Thymus (tissue), 11 donors: ENCODE measurements around the gene PPP1R2. TPM values are rescaled to one million over a fixed set of nuclear protein-coding genes. Genes with fewer than 3 reads are reported as not detected.

Experiments
- DNase-seq, 9 donors: peaks; one replicate each; pipeline ENCODE4 v3.0.0-alpha.2; 2013; ENCODE audit warnings: low spot score in 9 of 9, low read depth in 6 of 9, missing footprints in 1 of 9
- H3K27ac ChIP-seq, 2 donors: one replicate each; pipeline ENCODE4 v1.5.1; 2013; ENCODE audit warnings: control low read depth in 1 of 2, low read depth in 1 of 2, low read length in 1 of 2, mild to moderate bottlenecking in 1 of 2, moderate library complexity in 1 of 2
- H3K27me3 ChIP-seq, 2 donors: one replicate each; pipeline ENCODE4 v1.5.1; 2013; ENCODE audit warnings: low read length in 1 of 2; ENCODE audit not compliant: control insufficient read depth in 2 of 2, insufficient read depth in 1 of 2
- H3K36me3 ChIP-seq, 2 donors: one replicate each; pipeline ENCODE4 v1.5.1; 2013; ENCODE audit warnings: low read length in 1 of 2, mild to moderate bottlenecking in 1 of 2, moderate library complexity in 1 of 2; ENCODE audit not compliant: control insufficient read depth in 2 of 2, insufficient read depth in 2 of 2
- H3K4me1 ChIP-seq, 2 donors: one replicate each; pipeline ENCODE4 v1.5.1; 2013; ENCODE audit warnings: low read length in 2 of 2; ENCODE audit not compliant: control insufficient read depth in 2 of 2, insufficient read depth in 2 of 2
- H3K4me3 ChIP-seq, 2 donors: one replicate each; pipeline ENCODE4 v1.5.1; 2013; ENCODE audit warnings: low read length in 2 of 2, control low read depth in 1 of 2, mild to moderate bottlenecking in 1 of 2
- H3K9me3 ChIP-seq, 2 donors: one replicate each; pipeline ENCODE4 v1.5.1; 2013; ENCODE audit warnings: low read length in 1 of 2, mild to moderate bottlenecking in 1 of 2; ENCODE audit not compliant: control insufficient read depth in 2 of 2, insufficient read depth in 1 of 2
- WGBS: extraction: QIAGEN DNeasy Blood & Tissue Kit; methylation state at CpG from one replicate; pipeline ENCODE4 v1.1.7; 2013; 5-methylcytosine and 5-hydroxymethylcytosine counted together
- polyA plus RNA-seq: library from polyadenylated mRNA; stranded (reverse); fragments of 200-250 nt; gene quantifications from one replicate; pipeline ENCODE4 v1.2.3, GENCODE V29; 2013
- total RNA-seq: library from RNA; stranded (reverse); fragments of 120-200 nt; gene quantifications from one replicate; pipeline ENCODE4 v1.2.4, GENCODE V29; 2013
- donor health status: healthy.

PPP1R2 gene
- total and polyA plus RNA-seq, 2 donors = 58.7 to 76.1 TPM

DNA sequence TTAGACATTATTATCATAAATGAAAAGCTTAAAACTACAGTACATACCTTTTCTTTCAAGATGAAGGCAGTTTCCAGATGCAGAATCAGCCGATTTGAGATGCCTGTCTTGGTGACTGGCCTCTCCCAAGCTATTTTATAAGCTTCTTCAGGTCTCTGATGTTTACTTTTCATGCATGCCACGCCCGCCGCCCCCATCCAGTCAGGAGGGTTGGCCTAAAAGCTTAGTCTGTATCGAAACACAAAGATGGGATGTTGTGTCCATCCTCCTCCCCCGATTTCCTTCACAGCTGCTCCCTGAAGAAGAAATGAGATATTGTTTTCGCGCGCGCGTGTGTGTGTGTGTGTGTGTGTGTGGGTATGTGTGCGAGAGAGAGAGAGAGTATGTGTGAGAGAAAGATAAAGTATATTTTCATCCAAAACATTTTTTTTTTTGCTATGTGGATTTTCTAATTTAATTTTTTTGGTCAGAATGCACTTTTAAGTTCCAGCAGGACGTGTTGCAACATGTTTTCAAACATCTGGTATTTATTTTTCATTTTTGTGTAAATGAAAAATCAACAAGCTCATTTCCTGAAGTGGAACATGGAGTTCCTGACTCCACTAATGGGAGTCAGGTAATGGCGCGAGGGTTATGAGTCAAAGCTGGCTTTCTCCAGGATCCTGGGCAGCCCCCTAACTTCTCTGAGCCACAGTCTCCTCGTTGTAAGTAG, 40.9 kb upstream of the PPP1R2 start, which contains the start of gene APOD:
APOD (minus strand) TSS at position 110 of the 712 bp plus-strand sequence. CDS start 4,479 bp downstream, outside the sequence.
- Histone ChIP-seq H3K27me3 (no peaks in the 10 kb centered on the region), H3K4me3 (no peak within 1 kb of the TSS), H3K36me3 (no peaks in the 10 kb centered on the region), H3K27ac (peak within 1 kb of the TSS in 1 of 2 donors; percentile 64), H3K4me1 (peaks cover 0 to 18% of the 10 kb centered on the region in 2 donors), H3K9me3 (no peaks in the 10 kb centered on the region)
- 75% methylated on average over 16 of the region's 16 CpGs for WGBS
- DNase-seq = no peak

DNA sequence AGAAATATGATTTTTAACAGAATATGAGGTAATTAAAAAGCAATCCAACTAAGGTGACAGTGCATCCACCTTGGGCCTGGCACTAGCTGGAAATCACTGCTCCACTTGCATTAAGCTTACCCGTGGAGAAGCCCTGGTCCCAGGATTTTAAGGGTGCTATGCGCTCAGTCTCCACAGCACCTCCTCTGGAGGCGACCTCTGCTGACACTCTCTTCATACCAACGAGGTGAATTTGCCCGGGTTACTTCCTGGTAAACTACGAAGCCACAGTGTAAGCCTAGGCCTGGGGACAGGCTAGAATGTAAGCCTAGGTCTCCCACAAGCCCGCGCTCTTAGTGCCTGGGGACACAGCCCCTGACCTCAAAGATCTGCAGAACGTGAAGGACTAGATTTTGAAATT, 39.8 kb upstream of the PPP1R2 start:
- 91% methylated on average over 9 of the region's 9 CpGs for WGBS
- Histone ChIP-seq H3K9me3 (no peaks in the 10 kb centered on the region), H3K4me1 (peaks cover 0 to 13% of the 10 kb centered on the region in 2 donors), H3K27me3 (no peaks in the 10 kb centered on the region), H3K27ac (no peak overlapping the region), H3K4me3 (no peak overlapping the region), H3K36me3 (no peaks in the 10 kb centered on the region)
- no peak for DNase-seq

DNA sequence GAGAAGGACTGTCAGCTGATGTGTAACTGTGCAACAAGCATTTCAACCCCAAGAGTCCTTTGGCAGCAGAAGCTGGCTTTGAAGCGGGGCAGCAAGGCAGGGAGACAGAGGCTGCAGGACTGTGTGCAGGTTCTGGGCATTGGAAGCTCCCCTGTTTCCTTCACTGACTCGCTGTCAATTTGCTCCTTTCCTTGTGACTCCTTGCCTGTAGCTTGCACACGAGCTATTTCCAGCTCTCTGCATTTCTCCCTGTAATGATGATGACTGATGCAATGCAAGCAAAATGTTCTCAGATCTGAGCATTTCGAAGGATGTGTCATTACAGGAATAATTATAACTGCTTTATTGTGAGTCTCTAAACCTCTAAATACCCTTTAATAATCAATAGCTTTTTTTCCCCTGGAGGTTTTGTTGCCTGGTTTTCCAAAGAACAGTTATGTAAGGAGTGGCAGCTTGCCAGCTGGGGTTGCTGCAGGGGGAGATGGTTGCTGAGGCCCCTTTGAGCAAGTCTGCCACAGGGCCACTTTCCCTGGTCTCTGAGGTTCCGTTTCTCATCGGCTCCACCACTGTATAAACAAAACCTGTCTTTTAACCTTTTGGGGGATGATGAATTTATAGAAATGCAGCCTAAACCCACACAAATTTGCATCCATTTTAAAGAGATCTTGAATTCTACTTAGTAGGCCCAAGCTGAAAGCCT, 37.8 kb upstream of the PPP1R2 start:
- Histone ChIP-seq H3K4me1 (no peaks in the 10 kb centered on the region), H3K27ac (no peak overlapping the region), H3K9me3 (no peaks in the 10 kb centered on the region), H3K4me3 (no peak overlapping the region), H3K27me3 (no peaks in the 10 kb centered on the region), H3K36me3 (no peaks in the 10 kb centered on the region)
- no peak for DNase-seq
- WGBS = 75% methylated on average over 6 of the region's 6 CpGs

DNA sequence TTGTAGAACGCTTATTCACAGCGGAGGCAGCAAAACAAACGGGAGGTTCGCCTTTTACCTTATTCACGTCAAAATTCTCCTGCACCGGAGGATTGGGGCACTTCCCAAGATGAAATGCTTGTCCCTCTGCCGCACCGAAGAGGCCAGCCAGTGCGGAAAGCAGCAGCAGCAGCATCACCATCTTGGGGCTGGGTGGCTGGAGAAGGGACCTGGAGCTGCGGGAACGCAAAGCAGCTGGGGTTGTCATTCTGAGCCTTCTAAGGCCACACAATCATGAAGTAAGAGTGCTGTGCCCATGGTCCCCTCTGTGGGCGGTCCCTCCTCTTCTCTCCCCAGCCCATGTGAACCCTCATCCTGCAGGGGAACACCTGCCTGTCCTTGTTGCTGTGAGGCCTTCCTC, 36.2 kb upstream of the PPP1R2 start:
- no peaks in the 10 kb centered on the region for H3K27me3 ChIP-seq
- 97% methylated on average over 12 of the region's 12 CpGs for WGBS
- H3K4me3 ChIP-seq = no peak overlapping the region
- H3K36me3 ChIP-seq = no peaks in the 10 kb centered on the region
- H3K4me1 ChIP-seq = no peaks in the 10 kb centered on the region
- no peaks in the 10 kb centered on the region for H3K9me3 ChIP-seq
- H3K27ac ChIP-seq = no peak overlapping the region
- no peak for DNase-seq

GRCh38 chr3:195578565-195578964, 35.4 kb upstream of the PPP1R2 start:
- Histone ChIP-seq H3K27me3 (no peaks in the 10 kb centered on the region), H3K4me3 (no peak overlapping the region), H3K36me3 (no peaks in the 10 kb centered on the region), H3K27ac (no peak overlapping the region), H3K9me3 (no peaks in the 10 kb centered on the region), H3K4me1 (no peaks in the 10 kb centered on the region)
- 94% methylated on average over 6 of the region's 6 CpGs for WGBS
- no peak for DNase-seq

DNA sequence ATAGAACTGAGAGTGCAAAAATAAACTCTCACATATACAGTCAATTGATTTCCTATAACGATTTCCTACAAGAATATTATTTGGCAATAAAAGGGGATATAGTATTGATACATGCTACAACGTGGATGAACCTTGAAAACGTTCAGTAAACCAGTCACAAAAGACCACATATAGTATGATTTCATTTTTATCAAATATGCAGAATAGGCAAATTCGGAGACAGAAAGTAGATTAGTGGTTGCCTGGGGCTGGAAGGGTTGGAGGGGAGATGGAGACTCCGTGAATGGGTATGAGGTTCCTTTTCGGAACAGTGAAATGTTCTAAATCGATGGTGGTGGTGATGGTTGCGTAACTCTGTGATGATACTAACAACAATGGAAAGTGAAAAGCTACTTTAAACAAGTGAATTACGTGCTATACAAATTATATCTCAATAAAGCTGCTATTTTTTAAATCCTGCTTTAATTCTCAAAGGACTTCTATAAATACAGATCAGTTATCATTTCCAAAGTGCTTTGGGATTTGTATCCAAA, 34.6 kb upstream of the PPP1R2 start:
- Histone ChIP-seq H3K4me3 (no peak overlapping the region), H3K4me1 (no peaks in the 10 kb centered on the region), H3K27ac (no peak overlapping the region), H3K27me3 (no peaks in the 10 kb centered on the region), H3K9me3 (no peaks in the 10 kb centered on the region), H3K36me3 (no peaks in the 10 kb centered on the region)
- 84% methylated on average over 9 of the region's 9 CpGs for WGBS
- no peak for DNase-seq

GRCh38 chr3:195574497-195575304, 31.6 kb upstream of the PPP1R2 start:
- no peak overlapping the region for H3K4me3 ChIP-seq
- H3K9me3 ChIP-seq = no peaks in the 10 kb centered on the region
- WGBS = 92% methylated on average over 8 of the region's 8 CpGs
- H3K27ac ChIP-seq = no peak overlapping the region
- no peaks in the 10 kb centered on the region for H3K27me3 ChIP-seq
- peaks cover 0 to 7% of the 10 kb centered on the region in 2 donors for H3K4me1 ChIP-seq
- no peak for DNase-seq
- no peaks in the 10 kb centered on the region for H3K36me3 ChIP-seq

GRCh38 chr3:195573611-195574496, 30.7 kb upstream of the PPP1R2 start:
- DNase-seq = no peak
- H3K4me1 ChIP-seq = peaks cover 0 to 9% of the 10 kb centered on the region in 2 donors
- no peak overlapping the region for H3K4me3 ChIP-seq
- 98% methylated on average over 19 of the region's 19 CpGs for WGBS
- no peaks in the 10 kb centered on the region for H3K27me3 ChIP-seq
- no peaks in the 10 kb centered on the region for H3K36me3 ChIP-seq
- no peaks in the 10 kb centered on the region for H3K9me3 ChIP-seq
- no peak overlapping the region for H3K27ac ChIP-seq
